NCI-H1092 (cell line): Measurements from ENCODE around the gene PRG3.
"Not testable (repeated sequence)": the region's sequence is repeated elsewhere in the genome, so short reads cannot be mapped to it uniquely, and the experiment has no call there.

Experiments used
- DNase-seq: peaks from one replicate; lab custom pipeline; 2025; lab: John Stamatoyannopoulos, UW

Gene PRG3

DNA sequence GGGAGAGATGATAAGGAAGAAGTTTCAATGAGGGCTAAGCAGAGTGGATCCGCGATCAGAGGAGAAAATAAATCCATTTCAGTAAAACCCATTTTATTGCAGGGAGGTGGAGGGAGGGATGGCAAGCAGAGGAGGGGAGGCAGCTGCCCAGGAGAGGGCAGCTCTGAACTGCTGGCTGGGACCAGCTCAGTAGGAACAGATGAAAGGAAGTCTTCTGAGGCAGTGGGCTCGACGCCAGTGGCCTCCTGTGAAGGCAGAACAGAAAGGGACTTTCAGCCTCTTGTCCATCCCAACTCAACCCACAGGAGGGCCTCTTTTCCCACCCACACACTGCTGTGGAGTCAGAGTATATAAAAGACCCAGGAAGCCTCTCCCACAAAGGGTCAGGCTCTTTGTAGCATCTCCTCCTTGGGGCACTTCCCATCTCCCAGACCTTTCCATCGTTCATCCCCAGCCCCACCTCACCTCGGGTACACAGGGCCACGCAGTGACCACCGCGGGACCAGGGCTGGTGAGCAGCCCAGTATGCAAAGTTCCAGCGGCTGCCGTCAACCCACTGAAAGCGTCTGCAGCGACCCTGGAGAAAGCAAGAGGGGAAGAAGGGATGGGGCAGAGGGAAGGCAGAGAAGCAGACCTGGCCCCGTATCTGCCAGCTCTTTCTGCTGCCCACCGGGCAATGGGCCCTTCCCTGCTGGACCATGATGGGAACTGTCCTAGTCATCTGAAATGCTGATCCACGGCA, 6.5 kb upstream of the PRG3 start:
- DNase-seq: no peak

GRCh38 chr11:57386178-57386940, 5.4 kb upstream of the PRG3 start:
- no peak for DNase-seq

- no peak for DNase-seq
Measured at GRCh38 chr11:57379732-57380131, 1.2 kb downstream of the PRG3 start.

DNA sequence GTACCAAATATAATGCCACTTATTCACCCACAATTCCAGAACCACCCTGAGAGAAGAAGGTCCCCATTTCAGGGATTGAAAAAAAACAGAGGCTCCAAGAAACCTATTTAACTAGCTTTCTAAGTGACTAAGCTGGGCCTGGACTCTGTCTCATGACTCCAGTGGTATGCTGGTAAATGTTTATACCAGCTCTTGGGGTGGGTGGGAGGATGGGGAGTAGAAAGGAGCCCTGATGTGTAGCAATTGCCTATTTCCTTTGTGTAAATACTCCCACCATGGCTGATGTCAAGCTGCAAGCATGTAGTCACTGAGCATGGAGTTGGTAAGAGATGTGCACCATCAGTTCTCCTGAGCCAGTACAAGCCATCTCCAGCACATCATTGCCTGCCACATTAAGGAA, 2.8 kb downstream of the PRG3 start:
- DNase-seq: no peak

- DNase-seq: no peak
Measured at GRCh38 chr11:57377107-57377506, 3.8 kb downstream of the PRG3 start.

- no peak for DNase-seq
Measured at GRCh38 chr11:57376095-57377090, 4.6 kb downstream of the PRG3 start.

GRCh38 chr11:57375490-57375889, 5.5 kb downstream of the PRG3 start:
- no peak for DNase-seq

GRCh38 chr11:57374966-57375365, 6.0 kb downstream of the PRG3 start:
- DNase-seq: no peak

GRCh38 chr11:57373146-57373545, 7.8 kb downstream of the PRG3 start:
- no peak for DNase-seq

- no peak for DNase-seq
Measured at GRCh38 chr11:57370941-57371340, 10.0 kb downstream of the PRG3 start.

DNA sequence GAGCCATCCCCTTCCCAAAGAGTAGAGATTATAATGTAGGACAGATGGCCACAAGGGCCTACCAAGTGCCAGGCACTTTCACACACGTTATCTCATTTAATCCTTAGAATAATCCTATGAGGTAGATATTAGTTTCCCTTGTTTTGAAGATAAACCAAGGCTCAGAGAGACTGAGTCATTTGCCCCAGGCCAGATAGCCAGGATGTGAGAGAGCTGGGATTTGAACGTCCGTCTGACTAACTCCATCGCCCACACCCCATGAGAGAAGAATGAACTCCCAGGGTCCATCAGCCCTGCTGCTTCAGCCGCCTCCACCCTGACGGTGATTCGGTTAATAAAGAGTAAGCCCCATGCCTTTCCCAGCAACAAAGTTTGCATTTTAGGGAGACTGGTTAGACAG, 10.7 kb downstream of the PRG3 start:
- DNase-seq: no peak

DNA sequence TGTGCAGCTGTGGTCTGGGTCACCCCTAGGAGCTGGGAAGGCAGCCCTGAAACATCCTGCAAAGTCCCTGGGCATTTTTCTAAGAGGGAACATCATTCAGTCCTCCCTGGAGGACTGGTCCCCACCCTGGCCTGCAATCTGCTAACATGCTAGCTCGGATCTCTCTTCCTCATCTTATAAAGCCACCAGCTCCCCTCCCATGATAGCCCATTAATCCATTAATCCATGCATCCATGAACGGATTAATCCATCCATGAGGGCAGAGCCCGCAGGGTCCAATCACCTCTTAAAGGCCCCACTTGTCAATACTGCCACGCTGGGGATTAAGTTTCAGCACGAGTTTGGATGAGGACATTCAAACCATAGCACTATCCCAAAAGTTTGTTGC, 12.1 kb downstream of the PRG3 start:
- DNase-seq: no peak

- DNase-seq: peak; percentile 27
Measured at GRCh38 chr11:57368106-57368844, 12.7 kb downstream of the PRG3 start.

GRCh38 chr11:57364851-57365660, 15.9 kb downstream of the PRG3 start:
- no peak for DNase-seq

DNA sequence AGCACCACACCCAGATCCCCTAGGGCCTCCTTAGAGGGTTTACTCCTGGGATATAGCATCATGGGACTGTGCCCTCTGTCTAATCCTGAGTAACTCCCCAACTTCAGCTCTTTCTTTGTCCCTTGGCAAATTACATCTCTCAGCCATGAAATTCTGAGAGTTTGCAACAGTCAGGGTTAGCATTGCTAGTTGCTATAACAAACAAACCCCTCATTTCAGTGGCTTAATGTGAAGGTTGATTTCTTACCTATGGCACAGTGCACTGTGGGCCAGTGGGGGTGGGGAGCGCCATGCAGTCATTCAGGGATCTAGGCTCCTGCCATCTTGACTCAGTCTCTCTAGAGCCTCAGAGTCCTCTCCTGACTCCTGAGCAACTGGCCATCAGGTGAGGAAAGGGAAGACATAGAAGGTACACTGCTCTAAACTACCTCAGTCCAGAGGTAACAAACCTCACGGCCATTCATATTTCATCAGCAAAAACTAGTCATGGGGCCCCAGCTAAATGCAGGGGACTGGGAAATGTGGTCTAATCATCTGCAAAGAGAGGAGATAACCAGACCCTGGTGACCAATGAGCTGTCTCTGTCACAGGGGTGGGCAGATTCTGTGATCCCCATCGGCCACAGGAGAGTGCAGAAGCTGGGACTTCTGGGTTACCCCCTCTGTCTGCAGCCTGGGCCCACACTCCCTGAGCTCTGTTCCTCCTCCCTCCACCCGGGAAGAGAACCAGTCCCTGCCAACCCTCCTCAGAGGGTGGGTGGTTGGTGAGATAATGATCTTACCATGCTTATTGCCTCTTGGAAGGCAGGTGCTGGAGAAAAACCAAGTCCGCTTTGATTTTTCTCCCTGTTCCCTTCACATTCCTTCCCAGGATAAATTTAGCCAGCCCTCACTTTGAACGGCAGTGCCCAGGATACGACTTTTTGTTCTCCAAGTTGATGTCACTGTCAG, 17.5 kb downstream of the PRG3 start:
- DNase-seq: no peak

- no peak for DNase-seq
Measured at GRCh38 chr11:57361926-57362325, 19.0 kb downstream of the PRG3 start.

GRCh38 chr11:57361420-57361819, 19.5 kb downstream of the PRG3 start:
- not testable (repeated sequence) for DNase-seq

DNA sequence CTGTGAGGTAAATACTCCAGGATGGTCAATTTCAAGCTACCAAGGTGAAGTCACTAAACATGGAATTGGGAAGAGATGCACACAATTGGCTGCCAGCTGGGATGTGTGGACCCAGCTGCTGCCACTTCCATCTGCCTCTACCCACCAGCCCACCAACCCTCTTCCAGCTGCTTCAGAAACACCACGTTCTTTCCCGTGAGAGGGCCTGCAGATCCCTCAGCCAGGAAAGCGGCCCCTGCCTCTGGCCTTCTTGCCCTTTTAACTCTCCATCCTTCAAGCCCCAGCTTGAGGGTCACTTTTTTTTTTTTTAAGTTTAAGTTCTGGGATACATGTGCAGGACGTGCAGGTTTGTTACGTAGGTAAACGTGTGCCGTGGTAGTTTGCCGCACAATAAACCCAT, 20.0 kb downstream of the PRG3 start:
- peak; percentile 20 for DNase-seq

- DNase-seq: no peak
Measured at GRCh38 chr11:57359896-57360690, 20.9 kb downstream of the PRG3 start.
